ENCODE results near the gene CWC27.

Gene CWC27, protein sequence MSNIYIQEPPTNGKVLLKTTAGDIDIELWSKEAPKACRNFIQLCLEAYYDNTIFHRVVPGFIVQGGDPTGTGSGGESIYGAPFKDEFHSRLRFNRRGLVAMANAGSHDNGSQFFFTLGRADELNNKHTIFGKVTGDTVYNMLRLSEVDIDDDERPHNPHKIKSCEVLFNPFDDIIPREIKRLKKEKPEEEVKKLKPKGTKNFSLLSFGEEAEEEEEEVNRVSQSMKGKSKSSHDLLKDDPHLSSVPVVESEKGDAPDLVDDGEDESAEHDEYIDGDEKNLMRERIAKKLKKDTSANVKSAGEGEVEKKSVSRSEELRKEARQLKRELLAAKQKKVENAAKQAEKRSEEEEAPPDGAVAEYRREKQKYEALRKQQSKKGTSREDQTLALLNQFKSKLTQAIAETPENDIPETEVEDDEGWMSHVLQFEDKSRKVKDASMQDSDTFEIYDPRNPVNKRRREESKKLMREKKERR

GRCh38 chr5:64768358-64769312 is at the start of gene CWC27, which contains the start of gene SREK1IP1:
CWC27 (plus strand) TSS chr5:64768930; CDS start chr5:64769147, 217 bp downstream.
SREK1IP1 (minus strand) TSS chr5:64768691; CDS start chr5:64768517, 174 bp downstream.
- DNase-seq (ENCODE audit: low read depth): peak; percentile 61

DNA sequence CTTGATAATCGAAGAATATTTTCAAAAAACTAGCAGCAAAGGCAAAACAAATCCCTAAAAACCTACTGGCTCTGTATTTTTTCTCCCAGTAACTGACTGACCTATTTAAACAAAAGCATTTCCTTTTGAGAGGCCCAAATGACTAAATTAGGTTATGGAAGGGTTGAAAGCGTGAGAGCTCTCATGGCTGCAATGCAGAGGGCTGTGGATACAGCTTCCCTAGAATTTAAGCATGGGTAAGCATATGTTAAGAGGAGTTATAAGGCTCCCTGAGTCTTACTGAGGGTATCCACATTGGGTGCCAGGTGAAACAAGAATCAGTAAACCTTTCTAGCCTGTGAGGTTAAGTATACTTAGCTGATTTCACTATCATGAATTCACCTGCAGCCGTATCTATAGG is 46.1 kb upstream of the CWC27 start:
- DNase-seq (ENCODE audit: low read depth): no peak

- DNase-seq (ENCODE audit: low read depth): no peak
Measured at GRCh38 chr5:64727150-64727549, 41.6 kb upstream of the CWC27 start.

GRCh38 chr5:64742411-64742810 is 26.3 kb upstream of the CWC27 start:
- no peak for DNase-seq (ENCODE audit: low read depth)

DNA sequence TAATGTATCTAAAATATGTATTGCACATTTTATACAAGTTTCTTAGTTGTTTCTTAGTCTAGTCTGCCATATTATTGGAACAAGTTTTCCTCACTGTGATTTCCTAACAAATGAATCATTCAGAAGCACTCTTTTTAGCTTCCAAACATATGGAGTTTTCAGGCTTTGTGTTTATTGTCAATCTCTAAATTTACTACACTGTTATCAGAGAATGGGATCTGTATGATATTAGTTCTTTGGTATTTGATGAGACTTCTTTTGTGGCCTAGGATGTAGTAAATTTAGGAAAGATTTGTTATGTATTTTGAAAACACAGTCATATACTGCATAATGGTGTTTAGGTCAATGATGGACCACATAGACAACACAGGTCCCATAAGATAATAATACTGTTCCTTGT is 25.9 kb upstream of the CWC27 start:
- DNase-seq (ENCODE audit: low read depth): no peak

GRCh38 chr5:64744914-64745313 is 23.8 kb upstream of the CWC27 start:
- no peak for DNase-seq (ENCODE audit: low read depth)

DNA sequence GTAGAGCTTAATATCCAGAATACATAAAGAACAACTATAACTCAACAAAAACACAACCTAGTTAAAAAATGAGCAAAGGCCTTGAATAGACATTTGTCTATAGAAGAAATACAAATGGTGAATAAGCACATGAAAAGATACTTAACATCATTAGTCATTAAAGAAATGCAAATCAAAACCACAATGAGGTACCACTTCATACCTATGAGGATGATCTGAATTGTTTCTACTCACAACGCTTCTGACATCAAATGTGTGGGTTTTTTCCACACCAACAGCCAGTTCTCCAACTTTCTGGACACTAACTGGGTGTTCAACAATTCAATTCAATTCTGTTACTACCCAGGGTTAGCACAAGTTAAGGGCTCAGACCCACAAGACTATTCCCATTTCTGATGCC is 22.3 kb upstream of the CWC27 start:
- no peak for DNase-seq (ENCODE audit: low read depth)

DNA sequence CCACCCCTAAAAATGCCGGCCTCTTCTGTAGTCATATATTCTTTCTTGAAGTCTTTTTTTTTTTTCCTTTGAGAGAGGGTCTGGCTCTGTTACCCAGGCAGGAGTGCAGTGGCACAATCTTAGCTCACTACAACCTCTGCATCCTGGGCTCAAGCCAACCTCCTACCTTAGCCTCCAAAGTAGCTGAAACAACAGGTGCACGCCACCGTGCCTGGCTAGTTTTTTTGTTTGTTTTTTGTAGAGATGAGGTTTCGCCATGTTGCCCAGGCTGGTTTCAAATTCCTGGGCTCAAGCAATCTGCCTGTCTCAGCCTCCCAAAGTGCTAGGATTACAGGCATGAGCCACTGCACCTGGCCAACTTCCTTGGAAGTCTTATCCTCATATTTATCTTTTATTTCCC is 19.3 kb upstream of the CWC27 start:
- no peak for DNase-seq (ENCODE audit: low read depth)

DNA sequence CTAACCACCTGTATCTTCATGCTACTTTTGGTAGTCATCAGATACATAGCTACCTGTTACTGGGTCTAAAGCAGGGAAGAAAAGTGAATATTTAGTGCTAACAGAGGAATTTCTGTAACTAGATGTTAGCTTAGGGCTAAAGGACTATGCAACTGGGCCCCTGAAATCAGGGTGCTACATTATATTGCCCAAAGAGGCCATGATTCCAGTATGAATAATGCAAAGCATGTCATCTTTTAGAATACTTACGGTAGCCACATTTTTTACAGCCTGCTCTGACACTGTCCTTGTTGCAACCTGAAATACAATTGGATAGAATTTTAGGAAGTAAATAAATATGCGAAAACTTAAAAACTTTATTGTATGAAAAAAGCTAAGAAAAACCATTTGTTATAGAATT is 14.7 kb upstream of the CWC27 start:
- DNase-seq (ENCODE audit: low read depth): no peak

GRCh38 chr5:64758901-64759300 is 9.8 kb upstream of the CWC27 start:
- no peak for DNase-seq (ENCODE audit: low read depth)

- DNase-seq (ENCODE audit: low read depth): no peak
Measured at GRCh38 chr5:64759960-64760660, 8.6 kb upstream of the CWC27 start.

GRCh38 chr5:64763948-64764503 is 4.7 kb upstream of the CWC27 start:
- no peak for DNase-seq (ENCODE audit: low read depth)

DNA sequence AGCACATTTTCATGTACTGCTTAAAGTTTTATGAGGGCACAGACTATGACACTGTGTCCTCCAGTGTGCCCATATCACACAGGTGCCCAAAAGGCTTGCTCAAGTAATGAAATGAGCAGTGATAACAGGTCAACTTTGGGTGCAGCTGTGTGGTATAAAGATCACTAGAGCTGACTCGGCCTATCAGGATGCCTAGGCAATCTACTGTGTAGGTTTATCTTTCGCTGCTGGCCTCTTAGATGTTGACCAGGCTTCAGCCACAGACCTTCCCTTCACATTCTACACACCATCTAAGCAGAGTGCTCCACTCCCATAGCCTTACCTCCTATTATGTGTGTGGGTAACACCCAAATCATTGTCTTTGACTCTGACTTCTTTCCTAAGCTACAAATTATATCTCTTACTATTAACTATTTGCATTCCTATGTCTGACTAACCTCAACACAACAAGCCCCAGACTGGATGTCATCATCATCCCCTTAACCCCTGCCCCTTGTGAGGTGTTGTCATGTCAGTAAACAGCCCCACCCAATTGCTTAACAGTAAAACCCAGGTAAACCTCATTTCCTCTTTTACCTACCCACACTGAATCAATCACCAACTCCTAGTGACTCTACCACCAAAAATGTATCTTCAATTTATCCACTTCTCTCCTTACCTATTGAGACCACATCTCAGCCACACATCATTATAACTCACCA is 2.8 kb upstream of the CWC27 start:
- DNase-seq (ENCODE audit: low read depth): no peak

- no peak for DNase-seq (ENCODE audit: low read depth)
Measured at GRCh38 chr5:64766941-64767340, 1.8 kb upstream of the CWC27 start.

GRCh38 chr5:64767959-64768357 is 772 bp upstream of the CWC27 start:
- no peak for DNase-seq (ENCODE audit: low read depth)

GRCh38 chr5:64769855-64770254 is 1.1 kb downstream of the CWC27 start:
- no peak for DNase-seq (ENCODE audit: low read depth)

DNA sequence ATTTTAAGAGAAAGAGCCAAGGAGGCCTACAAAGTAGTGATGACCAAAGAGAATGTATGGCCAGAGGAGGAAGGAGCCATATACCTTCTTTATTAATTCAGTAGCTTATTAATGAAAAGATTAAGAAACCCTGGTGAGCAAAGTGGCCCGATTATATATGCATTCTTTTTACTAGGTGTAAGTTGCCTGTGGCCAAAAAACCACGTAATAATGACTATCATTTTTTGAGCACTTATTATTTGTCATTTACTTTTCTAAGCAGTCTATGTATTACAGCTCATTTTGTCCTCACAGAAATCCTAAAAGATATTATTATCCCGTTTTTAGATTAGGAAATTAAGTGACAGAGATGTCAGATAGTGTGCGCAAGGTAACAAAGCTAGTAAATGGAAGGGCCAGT is 3.0 kb downstream of the CWC27 start:
- no peak for DNase-seq (ENCODE audit: low read depth)

- no peak for DNase-seq (ENCODE audit: low read depth)
Measured at GRCh38 chr5:64773533-64773932, 4.8 kb downstream of the CWC27 start.

GRCh38 chr5:64775291-64775690 is 6.6 kb downstream of the CWC27 start:
- no peak for DNase-seq (ENCODE audit: low read depth)

DNA sequence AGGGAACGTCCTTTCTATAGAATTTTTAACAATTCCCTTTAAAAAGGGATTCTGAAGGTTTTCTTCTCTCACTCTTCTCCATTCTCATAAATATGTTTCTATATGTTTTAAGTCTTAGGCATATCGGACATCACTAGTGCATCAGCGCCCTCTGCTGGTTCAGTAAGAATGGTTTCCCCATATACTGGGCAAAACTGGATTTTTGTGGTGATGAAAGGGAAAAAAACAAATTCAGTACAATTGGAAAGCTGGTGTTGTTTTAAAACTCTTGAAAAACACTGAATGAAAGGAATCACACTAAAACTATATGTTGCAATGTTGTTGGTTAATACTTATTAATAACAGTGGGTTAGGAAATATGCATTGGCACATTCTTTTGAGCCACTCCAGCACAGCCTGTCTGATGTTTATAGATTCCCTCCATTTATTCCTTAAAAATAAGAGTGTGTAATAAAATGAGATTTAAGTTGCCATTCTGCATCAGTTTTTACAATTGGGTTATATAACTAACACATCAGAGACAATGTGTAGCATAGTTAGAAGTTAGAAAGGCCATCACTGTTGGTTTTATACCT is 15.8 kb downstream of the CWC27 start:
- DNase-seq (ENCODE audit: low read depth): peak; percentile 33

DNA sequence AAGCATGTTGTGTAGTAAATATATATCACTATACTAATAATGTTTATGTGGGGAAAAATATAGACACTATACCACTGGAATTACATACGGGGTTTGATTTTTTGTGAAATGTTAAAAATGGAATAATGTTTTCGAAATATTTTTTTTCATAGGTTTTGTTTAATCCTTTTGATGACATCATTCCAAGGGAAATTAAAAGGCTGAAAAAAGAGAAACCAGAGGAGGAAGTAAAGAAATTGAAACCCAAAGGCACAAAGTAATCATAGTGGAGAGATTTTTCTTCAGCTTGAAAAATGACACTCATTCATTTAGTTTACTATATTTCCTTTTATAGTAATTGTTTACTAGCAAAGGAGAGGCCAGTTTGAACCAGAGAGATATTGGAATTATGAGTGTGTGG is 17.6 kb downstream of the CWC27 start:
- no peak for DNase-seq (ENCODE audit: low read depth)
